T-helper 2 cell treated with Interferon-gamma antibody and Interleukin-4, amounts not matched to agents 5 μg/mL and 100 μg/mL, for 36 hours (primary cell): ENCODE measurements around the gene PPP2CA.
"Not testable (repeated sequence)": the region's sequence is repeated elsewhere in the genome, so short reads cannot be mapped to it uniquely, and the experiment has no call there.

Experiments
- DNase-seq: peaks from one replicate; pipeline ENCODE4 v3.0.0; 2021; ENCODE audit warnings: low spot score
- H3K27ac Mint-ChIP-seq: one replicate; pipeline ENCODE4 v1.8.0; 2021; ENCODE audit warnings: mild to moderate bottlenecking, mixed read lengths
- H3K27me3 Mint-ChIP-seq: one replicate; pipeline ENCODE4 v1.8.0; 2021; ENCODE audit warnings: low read depth, mixed read lengths
- H3K36me3 Mint-ChIP-seq: one replicate; pipeline ENCODE4 v1.8.0; 2021; ENCODE audit warnings: low read depth, mixed read lengths
- H3K4me1 Mint-ChIP-seq: one replicate; pipeline ENCODE4 v1.8.0; 2021; ENCODE audit warnings: low read depth, mixed read lengths
- H3K4me3 Mint-ChIP-seq: one replicate; pipeline ENCODE4 v1.8.0; 2022; ENCODE audit warnings: mild to moderate bottlenecking, moderate library complexity, mixed read lengths
- H3K9me3 Mint-ChIP-seq: one replicate; pipeline ENCODE4 v1.8.0; 2021; ENCODE audit warnings: mixed read lengths

Gene PPP2CA

DNA sequence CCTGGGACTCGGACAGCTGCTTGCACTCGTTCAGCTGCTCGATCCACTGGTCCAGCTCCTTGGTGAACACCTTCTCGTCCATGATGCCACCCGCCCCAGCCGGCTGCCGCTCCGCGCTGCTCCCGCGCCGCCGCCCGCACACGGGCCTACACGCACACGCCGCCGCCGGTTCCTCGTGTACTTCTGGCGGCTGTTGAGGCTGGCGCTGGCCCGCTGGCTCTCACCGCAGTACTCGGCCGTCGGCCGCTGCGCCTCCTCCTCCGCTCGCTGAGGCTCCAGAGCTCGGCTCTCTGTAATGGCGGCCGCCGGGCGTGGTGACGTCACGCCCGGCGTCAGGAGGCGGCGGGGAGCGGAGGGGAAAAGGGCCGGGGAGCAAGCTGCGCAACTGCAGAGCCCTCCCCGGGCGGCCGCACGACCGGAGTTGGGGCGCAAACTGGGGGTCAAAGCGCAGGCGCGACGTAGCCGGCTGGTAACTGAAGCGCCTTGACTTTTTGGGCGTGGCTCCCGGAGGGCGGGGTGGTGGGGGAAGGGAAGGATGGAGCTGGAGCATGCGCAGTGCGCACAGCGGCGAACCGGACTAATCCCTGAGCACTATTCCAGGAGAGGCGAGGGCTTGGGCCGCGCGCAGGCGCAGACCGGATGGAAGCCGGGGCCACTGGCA is at the start of gene PPP2CA:
Gene PPP2CA (minus strand): TSS at position 294 of the 661 bp plus-strand sequence. CDS start 212 bp downstream, at position 82.
- H3K4me1 Mint-ChIP-seq = peaks cover 39% of the 10 kb centered on the region
- peak; percentile 100 for DNase-seq
- no peaks in the 10 kb centered on the region for H3K27me3 Mint-ChIP-seq
- H3K27ac Mint-ChIP-seq = peak within 1 kb of the TSS; percentile 98
- H3K9me3 Mint-ChIP-seq = no peaks in the 10 kb centered on the region
- H3K4me3 Mint-ChIP-seq = peak within 1 kb of the TSS; percentile 80
- peaks cover 32% of the 10 kb centered on the region for H3K36me3 Mint-ChIP-seq

DNA sequence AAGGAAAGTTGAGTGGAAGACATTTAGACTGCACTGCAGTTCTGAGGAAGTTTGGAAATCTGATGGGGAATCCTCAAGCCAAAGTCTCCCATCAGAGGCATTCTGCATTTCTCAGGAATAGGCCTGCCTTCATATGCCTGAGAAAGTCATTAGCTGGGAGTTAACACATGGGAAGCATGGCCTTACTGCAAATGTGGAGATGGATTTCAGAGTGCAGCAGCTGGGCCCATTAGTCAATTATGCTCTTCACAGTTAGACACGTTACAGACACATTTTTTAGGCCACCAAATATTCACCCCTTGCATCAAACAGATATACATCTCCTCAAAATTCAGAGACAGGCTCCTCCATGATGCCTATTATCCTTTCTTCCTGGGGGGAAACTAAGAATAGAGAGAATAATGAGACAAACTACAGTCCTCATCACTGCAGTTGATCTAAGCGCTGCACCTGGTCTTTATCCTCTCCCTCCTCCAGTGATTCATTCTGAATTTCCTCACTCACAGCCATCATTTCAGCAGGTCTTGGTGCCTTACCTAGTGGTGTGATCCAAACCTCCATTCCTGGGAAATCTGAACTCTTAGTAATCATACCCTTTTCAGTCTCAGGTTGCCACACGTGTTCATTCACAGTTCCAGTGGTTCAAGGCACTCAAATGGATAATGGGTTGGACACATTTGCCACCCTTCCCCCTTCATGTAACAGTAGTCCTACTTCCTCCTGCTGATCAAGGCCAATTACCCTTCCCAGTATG is 47.9 kb upstream of the PPP2CA start:
- Mint-ChIP-seq H3K4me3 (no peak overlapping the region), H3K9me3 (no peaks in the 10 kb centered on the region), H3K27me3 (peaks cover 4% of the 10 kb centered on the region), H3K4me1 (peaks cover 8% of the 10 kb centered on the region), H3K36me3 (no peaks in the 10 kb centered on the region), H3K27ac (no peak overlapping the region)
- no peak for DNase-seq

DNA sequence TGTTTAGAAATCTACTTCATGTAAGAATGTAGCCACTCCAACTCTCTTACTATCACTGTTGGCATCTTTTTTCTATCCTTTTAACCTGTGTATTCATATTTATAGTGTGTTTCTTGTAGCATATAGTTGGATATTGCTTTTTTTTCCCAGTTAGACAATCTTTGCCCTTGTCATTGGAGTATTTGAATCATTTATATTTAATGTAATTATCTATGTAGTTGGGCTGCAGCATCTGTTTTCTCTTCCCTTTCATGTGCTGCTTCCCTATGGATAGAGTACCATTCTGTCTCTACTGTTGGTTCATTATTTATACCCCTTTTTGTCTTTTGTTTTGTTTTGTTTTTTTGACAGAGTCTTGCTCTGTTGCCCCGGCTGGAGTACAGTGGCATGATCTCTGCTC is 45.2 kb upstream of the PPP2CA start:
- Mint-ChIP-seq H3K4me3 (no peak overlapping the region), H3K4me1 (peaks cover 5% of the 10 kb centered on the region), H3K27ac (no peak overlapping the region), H3K36me3 (no peaks in the 10 kb centered on the region), H3K9me3 (no peaks in the 10 kb centered on the region), H3K27me3 (peaks cover 17% of the 10 kb centered on the region)
- no peak for DNase-seq

DNA sequence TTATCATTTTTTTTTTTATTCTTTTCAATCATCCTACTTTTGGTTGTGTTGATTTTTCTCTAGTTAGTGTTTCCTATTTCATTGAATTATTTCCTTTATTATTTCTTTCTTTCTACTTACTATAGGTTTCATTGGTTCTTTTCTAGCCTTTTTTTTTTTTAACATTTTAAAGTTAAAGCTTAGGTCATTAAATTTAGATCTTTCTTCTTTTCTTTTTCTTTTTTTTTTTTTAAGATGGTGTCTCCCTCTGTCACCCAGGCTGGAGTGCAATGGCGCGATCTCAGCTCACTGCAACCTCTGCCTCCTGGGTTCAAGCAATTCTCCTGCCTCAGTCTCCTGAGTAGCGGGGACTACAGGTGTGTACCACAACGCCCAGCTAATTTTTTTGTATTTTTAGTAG is 43.0 kb upstream of the PPP2CA start:
- Mint-ChIP-seq H3K4me3 (no peak overlapping the region), H3K27ac (no peak overlapping the region), H3K9me3 (peaks cover 8% of the 10 kb centered on the region), H3K36me3 (peaks cover 1% of the 10 kb centered on the region), H3K27me3 (peaks cover 27% of the 10 kb centered on the region), H3K4me1 (no peaks in the 10 kb centered on the region)
- no peak for DNase-seq

DNA sequence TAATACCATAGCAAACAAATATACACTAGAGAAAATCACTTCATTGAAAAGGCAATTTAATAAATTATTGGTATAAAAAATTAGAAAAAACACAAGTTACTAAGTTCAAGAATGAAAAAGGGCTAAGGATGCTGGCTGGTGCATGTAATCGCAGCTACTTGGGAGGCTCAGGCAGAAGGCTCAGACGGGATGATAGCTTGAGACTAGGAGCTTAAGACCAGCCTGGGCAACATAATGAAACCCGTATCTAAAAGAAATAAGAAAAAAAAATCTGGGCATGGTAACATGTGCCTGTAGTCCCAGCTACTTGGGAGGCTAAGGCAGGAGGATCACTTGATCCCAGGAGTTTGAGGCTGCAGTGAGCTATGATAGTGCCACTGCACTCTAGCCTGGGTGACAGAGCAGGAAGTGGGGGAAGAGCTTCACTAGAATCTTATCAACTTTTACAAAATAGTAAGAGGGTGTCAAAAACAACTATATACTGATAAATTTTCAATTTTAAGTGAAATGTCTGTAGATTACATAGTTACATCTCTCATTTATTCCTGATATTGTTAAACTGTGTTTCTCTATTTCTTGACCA is 42.2 kb upstream of the PPP2CA start:
- no peaks in the 10 kb centered on the region for H3K4me1 Mint-ChIP-seq
- no peak for DNase-seq
- H3K27ac Mint-ChIP-seq = no peak overlapping the region
- peaks cover 8% of the 10 kb centered on the region for H3K9me3 Mint-ChIP-seq
- H3K4me3 Mint-ChIP-seq = no peak overlapping the region
- peaks cover 1% of the 10 kb centered on the region for H3K36me3 Mint-ChIP-seq
- peaks cover 27% of the 10 kb centered on the region for H3K27me3 Mint-ChIP-seq

DNA sequence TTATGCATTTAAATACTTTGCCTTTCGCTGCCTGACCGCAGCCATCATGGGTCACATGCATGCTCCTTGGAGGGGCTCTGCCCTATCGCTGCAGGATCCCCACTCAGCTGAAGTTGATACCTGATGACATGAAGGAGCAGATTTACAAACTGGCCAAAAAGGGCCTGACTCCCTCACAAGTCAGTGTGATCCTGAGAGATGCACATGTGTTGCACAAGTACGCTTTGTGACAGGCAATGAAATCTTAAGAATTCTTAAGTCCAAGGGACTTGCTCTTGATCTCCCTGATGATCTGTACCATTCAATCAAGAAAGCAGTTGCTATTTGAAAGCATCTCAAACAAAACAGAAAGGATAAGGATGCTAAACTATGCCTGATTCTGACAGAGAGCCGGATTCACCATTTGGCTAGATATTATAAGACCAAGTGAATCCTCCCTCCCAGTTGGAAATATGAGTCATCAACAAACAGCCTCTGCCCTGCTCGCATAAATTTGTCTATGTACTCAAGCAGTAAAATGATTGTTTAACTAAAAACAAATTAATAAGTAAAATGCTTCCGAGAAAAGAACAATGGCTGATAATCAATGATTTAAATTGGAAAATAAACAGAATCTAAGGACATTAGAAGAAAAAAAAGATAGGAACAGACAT is 41.6 kb upstream of the PPP2CA start:
- DNase-seq = no peak
- no peaks in the 10 kb centered on the region for H3K4me1 Mint-ChIP-seq
- peaks cover 27% of the 10 kb centered on the region for H3K27me3 Mint-ChIP-seq
- H3K27ac Mint-ChIP-seq = no peak overlapping the region
- peaks cover 14% of the 10 kb centered on the region for H3K9me3 Mint-ChIP-seq
- H3K4me3 Mint-ChIP-seq = no peak overlapping the region
- peaks cover 1% of the 10 kb centered on the region for H3K36me3 Mint-ChIP-seq

DNA sequence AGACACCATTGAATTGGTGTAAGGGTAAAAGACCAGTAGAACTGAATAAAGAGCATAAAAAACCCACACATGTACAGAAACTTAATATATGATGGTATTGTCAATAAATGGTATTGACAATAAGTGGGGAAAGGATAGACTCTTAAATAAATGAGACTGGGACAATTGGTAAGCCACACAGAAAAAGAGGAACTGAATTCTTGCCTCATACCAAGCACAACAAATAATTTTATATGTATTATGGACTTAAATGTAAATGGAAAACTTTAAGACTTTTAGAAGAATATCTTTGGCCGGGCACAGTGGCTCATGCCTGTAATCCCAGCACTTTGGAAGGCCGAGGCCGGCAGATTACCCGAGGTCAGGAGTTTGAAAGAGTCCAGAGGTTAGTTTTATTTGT is 37.9 kb upstream of the PPP2CA start:
- no peak for DNase-seq
- Mint-ChIP-seq H3K9me3 (peaks cover 18% of the 10 kb centered on the region), H3K4me3 (no peak overlapping the region), H3K27me3 (peaks cover 23% of the 10 kb centered on the region), H3K4me1 (no peaks in the 10 kb centered on the region), H3K27ac (no peak overlapping the region), H3K36me3 (peaks cover 1% of the 10 kb centered on the region)

DNA sequence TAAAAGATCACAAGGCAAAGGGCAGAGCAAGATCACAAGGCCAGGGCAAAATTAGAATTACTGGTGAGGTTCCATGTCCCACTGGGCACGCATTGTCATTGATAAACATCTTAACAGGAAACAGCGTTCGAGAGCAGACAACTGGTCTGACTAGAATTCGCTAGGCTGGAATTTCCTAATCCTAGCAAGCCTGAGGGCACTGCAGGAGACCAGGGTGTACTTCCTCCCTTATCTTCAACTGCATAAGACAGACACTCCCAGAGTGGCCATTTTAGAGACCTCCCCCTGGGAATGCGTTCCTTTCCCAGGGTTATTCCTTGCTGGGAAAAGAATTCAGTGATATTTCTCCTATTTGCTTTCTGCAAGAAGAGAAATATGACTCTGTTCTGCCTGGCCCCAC is 36.8 kb upstream of the PPP2CA start:
- H3K27ac Mint-ChIP-seq, H3K4me1 Mint-ChIP-seq, H3K4me3 Mint-ChIP-seq, H3K36me3 Mint-ChIP-seq, DNase-seq: not testable (repeated sequence)
- Mint-ChIP-seq H3K27me3 (peaks cover 18% of the 10 kb centered on the region), H3K9me3 (peaks cover 18% of the 10 kb centered on the region)

DNA sequence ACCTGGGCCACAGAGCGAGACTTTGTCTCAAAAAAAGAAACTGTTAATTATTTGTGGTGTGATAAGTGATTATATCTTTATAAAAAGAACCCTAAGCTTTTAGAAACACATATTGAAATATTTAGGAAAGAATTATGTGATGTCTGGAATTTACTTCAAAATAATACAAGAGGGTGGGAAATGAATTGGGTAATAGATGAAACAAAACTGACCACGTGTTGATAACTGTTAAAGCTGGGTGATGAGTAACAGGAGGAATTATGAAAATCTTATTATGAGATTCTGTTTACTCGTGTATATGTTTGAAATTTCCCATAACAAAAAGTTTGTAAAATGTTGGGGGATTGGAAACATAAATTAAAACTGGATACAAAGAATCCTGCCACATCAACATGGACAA is 33.0 kb upstream of the PPP2CA start:
- no peak overlapping the region for H3K4me3 Mint-ChIP-seq
- peaks cover 10% of the 10 kb centered on the region for H3K9me3 Mint-ChIP-seq
- DNase-seq = no peak
- H3K36me3 Mint-ChIP-seq = no peaks in the 10 kb centered on the region
- no peaks in the 10 kb centered on the region for H3K4me1 Mint-ChIP-seq
- no peak overlapping the region for H3K27ac Mint-ChIP-seq
- peaks cover 4% of the 10 kb centered on the region for H3K27me3 Mint-ChIP-seq

DNA sequence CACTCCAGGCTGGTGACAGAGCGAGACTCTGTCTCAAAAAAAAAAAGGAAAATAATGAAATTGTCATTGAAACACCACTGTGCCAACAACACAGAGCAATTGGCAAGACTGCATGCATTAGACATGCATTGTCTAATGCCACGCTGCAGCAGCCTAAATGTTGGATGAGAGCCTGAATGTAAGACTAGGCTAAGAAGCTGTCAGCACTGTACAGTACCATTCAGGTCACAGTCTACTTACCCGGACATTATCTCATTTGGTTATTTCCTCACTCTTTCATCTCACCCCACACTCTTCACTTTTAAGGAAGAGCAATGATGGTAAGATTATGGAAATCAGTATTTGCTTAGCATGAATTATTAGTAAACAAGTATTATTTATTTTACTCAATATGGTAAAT is 31.3 kb upstream of the PPP2CA start:
- Mint-ChIP-seq H3K27ac (no peak overlapping the region), H3K27me3 (peaks cover 6% of the 10 kb centered on the region)

DNA sequence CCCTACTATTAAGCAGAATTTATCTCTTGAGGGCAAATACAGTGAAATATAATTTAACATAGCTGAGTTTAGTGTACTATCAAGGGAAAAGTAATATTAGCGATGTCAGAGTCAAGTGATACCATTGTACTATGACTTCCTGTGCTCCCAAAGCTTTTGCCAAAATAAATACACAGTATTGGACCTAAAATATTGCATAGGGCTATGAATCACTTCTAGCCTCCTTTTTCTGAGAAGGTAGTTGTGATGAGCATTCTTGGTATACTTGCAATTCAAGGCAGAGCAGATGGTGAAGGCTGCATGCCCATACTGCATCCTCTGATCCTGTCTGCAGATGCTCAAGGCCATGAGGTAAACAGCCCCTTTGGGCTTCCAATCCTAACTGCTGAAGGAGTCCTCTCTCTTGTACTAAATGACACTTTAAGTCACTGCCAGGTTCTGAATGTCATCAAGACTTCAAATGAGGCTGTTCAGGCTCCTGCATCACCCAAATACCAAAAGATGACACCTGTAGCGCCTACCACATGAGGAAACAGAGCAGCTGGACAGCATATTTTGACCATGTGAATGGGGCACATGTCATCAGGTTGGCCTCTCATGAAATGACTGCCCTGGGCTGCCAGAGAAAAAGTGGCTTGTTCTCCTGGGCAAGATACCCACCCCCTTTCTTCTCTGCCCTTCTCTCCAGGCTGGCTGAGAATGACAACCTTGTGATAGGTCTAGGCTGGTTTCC is 29.7 kb upstream of the PPP2CA start:
- H3K36me3 Mint-ChIP-seq = no peaks in the 10 kb centered on the region
- no peaks in the 10 kb centered on the region for H3K9me3 Mint-ChIP-seq
- no peak for DNase-seq
- H3K27me3 Mint-ChIP-seq = peaks cover 9% of the 10 kb centered on the region
- H3K4me3 Mint-ChIP-seq = no peak overlapping the region
- H3K27ac Mint-ChIP-seq = no peak overlapping the region
- H3K4me1 Mint-ChIP-seq = no peaks in the 10 kb centered on the region

More for the DNA sequence above, 31.3 kb upstream of the PPP2CA start:
- DNase-seq = no peak
- Mint-ChIP-seq H3K36me3 (no peaks in the 10 kb centered on the region), H3K4me1 (no peaks in the 10 kb centered on the region), H3K9me3 (peaks cover under 1% of the 10 kb centered on the region), H3K4me3 (no peak overlapping the region)

DNA sequence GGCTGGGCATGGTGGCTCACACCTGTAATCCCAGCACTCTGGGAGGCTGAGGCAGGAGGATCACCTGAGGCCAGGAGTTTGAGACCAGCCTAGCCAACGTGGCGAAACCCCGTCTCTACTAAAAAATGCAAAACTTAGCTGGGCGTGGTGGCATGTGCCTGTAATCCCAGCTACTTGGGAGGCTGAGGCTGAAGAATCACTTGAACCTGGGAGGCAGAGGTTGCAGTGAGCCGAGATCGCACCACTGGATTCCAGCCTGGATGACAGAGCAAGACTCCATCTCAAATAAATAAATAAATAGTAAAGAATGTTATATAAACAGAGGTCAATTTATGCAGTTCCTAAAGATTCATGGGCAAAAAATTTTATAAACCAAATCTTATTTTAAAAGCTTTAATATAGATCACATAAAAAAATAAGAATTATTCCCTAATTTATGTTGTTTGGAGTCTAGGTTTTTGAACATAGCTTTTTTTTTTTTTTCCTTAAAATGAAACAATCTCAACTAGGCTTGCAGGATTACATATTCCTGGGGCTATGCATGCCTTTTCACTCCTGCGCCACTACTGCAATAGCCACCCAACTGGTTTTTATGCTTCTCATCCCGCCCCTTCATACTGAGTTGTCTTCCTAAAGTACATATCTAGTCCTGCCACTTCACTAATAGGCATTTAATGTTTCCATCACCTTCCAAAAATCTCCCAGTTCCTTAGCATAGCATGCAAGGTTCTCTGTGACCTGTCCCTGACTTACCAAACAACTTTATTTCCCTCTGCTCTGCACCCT is 27.7 kb upstream of the PPP2CA start:
- not testable (repeated sequence) for H3K27ac Mint-ChIP-seq, H3K36me3 Mint-ChIP-seq, DNase-seq, H3K9me3 Mint-ChIP-seq, H3K4me3 Mint-ChIP-seq, H3K27me3 Mint-ChIP-seq, H3K4me1 Mint-ChIP-seq

DNA sequence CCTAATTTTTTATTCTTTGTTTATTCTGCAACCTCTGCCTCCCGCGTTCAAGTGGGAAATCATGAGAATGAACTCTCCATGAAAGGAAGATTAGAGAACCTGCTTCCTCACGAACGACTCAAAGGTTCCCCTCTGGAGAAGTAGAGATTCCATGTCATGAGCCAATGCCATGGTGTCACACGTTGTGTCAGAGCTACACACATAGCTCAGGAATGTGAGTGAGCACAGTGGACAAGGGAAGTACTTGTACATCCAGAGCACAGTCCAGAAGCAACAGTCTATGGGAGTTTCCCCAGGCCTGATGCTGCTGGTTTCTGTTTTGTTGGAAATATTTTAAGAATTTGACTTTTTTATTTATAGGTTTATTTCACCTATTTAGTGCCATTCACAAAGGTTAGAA is 26.8 kb upstream of the PPP2CA start:
- Mint-ChIP-seq H3K4me1 (no peaks in the 10 kb centered on the region), H3K36me3 (no peaks in the 10 kb centered on the region), H3K27me3 (peaks cover 11% of the 10 kb centered on the region), H3K9me3 (no peaks in the 10 kb centered on the region), H3K27ac (no peak overlapping the region), H3K4me3 (no peak overlapping the region)
- no peak for DNase-seq
